Stimulated activated effector memory CD8-positive, alpha-beta T cell treated with anti-CD3 and anti-CD28 coated beads, Interleukin-12 subunit alpha, Interleukin-12 subunit beta, amount 100 ng/mL, for 72 hours (primary cell): Measurements from ENCODE around the gene IFIT2.
"Not testable (repeated sequence)": the region's sequence is repeated elsewhere in the genome, so short reads cannot be mapped to it uniquely, and the experiment has no call there.

Source experiments
- ATAC-seq: fragments of 150-1000 bp; cut with Tn5 transposase; 2 replicates; pipeline ENCODE4 v1.10.0; 2021
- DNase-seq, 2 donors: peaks; one replicate each; pipeline ENCODE4 v3.0.0; 2021 to 2022; ENCODE audit warnings: low spot score in 2 of 2
- H3K27ac Mint-ChIP-seq: one replicate; pipeline ENCODE4 v1.8.0; 2022; ENCODE audit warnings: mild to moderate bottlenecking, mixed read lengths
- H3K36me3 Mint-ChIP-seq: one replicate; pipeline ENCODE4 v1.8.0; 2022; ENCODE audit warnings: mild to moderate bottlenecking, mixed read lengths
- H3K4me1 Mint-ChIP-seq: one replicate; pipeline ENCODE4 v1.8.0; 2022; ENCODE audit warnings: mixed read lengths
- H3K4me3 Mint-ChIP-seq: one replicate; pipeline ENCODE4 v1.8.0; 2022; ENCODE audit warnings: mild to moderate bottlenecking, mixed read lengths
- H3K9me3 Mint-ChIP-seq: one replicate; pipeline ENCODE4 v1.8.0; 2022; ENCODE audit warnings: mixed read lengths

Gene IFIT2

DNA sequence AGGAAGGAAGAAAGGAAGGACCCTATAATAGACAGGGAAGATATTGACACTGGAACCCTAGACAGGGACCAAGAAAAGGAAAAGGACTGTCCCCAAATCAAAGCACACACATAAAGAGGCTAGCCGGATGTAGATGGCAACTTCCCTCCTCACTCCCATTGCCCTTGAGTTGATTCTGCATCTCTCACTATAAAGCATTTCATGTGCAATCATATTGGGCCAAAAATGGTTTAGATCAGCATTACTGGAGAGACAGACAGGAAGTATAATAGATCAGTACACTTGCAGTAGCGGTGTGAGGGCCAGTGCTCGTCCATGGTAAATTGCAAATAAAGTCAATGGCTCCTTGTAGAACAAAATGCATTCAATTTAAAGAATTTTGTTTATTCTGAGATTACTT is 34.4 kb downstream of the IFIT2 start:
- Mint-ChIP-seq H3K4me1 (peaks cover 39% of the 10 kb centered on the region), H3K9me3 (no peaks in the 10 kb centered on the region), H3K4me3 (no peak overlapping the region), H3K27ac (no peak overlapping the region), H3K36me3 (peaks cover 14% of the 10 kb centered on the region)
- ATAC-seq (no peak), DNase-seq (no peak)

DNA sequence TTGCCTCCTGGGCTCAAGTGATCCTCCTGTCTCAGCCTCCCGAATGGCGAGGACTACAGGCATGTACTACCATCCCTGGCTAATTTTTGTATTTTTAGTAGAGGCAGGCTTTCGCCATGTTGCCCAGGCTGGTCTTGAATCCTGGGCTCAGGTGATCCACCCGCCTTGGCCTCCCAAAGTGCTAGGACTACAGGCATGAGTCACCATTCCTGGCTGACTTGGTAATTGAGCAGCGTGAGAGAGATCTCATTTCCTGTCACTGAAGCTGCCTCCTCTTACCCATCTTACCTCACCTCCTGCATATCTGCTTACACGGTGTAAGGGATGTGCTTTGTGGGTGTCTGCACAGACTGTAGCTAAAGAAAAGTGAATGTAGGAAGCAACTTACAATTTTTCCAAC is 35.6 kb downstream of the IFIT2 start:
- no peak overlapping the region for H3K4me3 Mint-ChIP-seq
- DNase-seq = peak in 1 of 2 donors; percentile 59
- peak; percentile 74 for ATAC-seq
- peaks cover 32% of the 10 kb centered on the region for H3K4me1 Mint-ChIP-seq
- H3K9me3 Mint-ChIP-seq = no peaks in the 10 kb centered on the region
- no peak overlapping the region for H3K27ac Mint-ChIP-seq
- peaks cover 14% of the 10 kb centered on the region for H3K36me3 Mint-ChIP-seq

DNA sequence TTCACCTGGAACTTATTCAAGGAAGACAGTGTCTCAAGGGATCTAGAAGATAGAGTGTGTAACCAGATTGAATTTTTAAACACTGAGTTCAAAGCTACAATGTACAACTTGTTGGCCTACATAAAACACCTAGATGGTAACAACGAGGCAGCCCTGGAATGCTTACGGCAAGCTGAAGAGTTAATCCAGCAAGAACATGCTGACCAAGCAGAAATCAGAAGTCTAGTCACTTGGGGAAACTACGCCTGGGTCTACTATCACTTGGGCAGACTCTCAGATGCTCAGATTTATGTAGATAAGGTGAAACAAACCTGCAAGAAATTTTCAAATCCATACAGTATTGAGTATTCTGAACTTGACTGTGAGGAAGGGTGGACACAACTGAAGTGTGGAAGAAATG is 36.9 kb downstream of the IFIT2 start:
- H3K36me3 Mint-ChIP-seq = peaks cover 13% of the 10 kb centered on the region
- ATAC-seq = no peak
- no peak overlapping the region for H3K4me3 Mint-ChIP-seq

DNA sequence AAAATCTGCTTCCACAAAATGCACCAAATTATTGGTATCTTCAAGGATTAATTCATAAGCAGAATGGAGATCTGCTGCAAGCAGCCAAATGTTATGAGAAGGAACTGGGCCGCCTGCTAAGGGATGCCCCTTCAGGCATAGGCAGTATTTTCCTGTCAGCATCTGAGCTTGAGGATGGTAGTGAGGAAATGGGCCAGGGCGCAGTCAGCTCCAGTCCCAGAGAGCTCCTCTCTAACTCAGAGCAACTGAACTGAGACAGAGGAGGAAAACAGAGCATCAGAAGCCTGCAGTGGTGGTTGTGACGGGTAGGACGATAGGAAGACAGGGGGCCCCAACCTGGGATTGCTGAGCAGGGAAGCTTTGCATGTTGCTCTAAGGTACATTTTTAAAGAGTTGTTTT is 38.0 kb downstream of the IFIT2 start:
- peaks cover 7% of the 10 kb centered on the region for H3K36me3 Mint-ChIP-seq
- DNase-seq = no peak
- no peak for ATAC-seq
- H3K4me1 Mint-ChIP-seq = peaks cover 15% of the 10 kb centered on the region
- no peak overlapping the region for H3K4me3 Mint-ChIP-seq
- no peaks in the 10 kb centered on the region for H3K9me3 Mint-ChIP-seq
- H3K27ac Mint-ChIP-seq = no peak overlapping the region

More for the DNA sequence above, 36.9 kb downstream of the IFIT2 start:
- Mint-ChIP-seq H3K27ac (no peak overlapping the region), H3K4me1 (peaks cover 20% of the 10 kb centered on the region), H3K9me3 (no peaks in the 10 kb centered on the region)
- no peak for DNase-seq

DNA sequence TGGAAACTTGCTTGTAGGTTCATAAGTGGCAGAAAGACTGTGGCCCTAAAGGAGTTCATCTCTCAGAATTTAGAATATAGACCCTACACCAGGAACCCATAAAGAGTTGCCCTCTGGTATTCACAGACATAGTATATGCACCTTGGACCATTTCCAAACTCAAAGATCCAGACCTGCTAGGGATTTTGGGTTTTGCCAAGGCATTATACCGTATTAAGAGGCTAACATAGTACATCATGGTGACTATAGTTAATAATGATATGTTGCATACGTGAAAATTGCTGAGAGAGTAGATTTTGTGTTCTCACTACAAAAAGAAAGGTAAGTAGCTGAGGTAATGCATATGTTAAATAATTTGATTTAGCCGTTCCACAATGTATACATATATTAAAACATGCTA is 39.8 kb downstream of the IFIT2 start:
- no peak for ATAC-seq
- Mint-ChIP-seq H3K36me3 (peaks cover 7% of the 10 kb centered on the region), H3K9me3 (no peaks in the 10 kb centered on the region), H3K27ac (no peak overlapping the region), H3K4me1 (peaks cover 6% of the 10 kb centered on the region), H3K4me3 (no peak overlapping the region)
- no peak for DNase-seq

DNA sequence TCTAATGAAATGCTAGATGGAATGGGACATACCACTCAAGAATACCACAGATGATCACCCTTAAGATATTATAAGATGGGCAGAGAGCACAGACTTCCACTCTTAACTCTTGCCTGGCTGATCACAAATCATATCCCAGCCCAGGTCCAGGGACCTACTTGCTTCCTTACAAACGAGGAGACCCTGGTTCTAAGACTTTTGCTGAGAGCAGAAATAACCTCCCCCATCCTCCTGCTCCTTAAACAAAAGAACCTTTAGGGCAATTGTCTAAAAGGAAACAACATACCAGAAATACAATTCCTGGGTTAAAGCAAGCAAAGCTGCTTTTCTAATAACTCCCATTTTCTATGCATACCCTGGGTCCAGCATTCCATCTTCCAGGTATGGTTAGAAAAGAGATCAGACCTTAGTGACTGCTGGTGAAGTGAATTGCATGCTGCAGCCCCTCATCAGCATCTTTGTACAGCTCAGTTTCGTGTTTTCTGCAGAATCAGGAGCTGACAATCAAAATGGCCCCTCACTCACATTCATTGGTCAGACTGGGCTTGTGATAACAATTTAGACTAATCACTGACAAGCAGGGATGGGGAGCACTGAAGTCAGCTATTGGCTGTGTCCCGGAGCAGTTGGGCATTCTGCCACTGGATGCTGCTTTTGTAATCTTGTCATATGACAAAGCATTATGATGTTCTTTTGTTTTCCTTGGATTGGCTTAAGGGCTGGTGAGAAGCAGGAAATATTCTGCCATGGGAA is 40.5 kb downstream of the IFIT2 start:
- Mint-ChIP-seq H3K4me1 (peaks cover 4% of the 10 kb centered on the region), H3K9me3 (no peaks in the 10 kb centered on the region), H3K36me3 (peaks cover 7% of the 10 kb centered on the region), H3K4me3 (no peak overlapping the region), H3K27ac (no peak overlapping the region)
- ATAC-seq (no peak), DNase-seq (no peak)

DNA sequence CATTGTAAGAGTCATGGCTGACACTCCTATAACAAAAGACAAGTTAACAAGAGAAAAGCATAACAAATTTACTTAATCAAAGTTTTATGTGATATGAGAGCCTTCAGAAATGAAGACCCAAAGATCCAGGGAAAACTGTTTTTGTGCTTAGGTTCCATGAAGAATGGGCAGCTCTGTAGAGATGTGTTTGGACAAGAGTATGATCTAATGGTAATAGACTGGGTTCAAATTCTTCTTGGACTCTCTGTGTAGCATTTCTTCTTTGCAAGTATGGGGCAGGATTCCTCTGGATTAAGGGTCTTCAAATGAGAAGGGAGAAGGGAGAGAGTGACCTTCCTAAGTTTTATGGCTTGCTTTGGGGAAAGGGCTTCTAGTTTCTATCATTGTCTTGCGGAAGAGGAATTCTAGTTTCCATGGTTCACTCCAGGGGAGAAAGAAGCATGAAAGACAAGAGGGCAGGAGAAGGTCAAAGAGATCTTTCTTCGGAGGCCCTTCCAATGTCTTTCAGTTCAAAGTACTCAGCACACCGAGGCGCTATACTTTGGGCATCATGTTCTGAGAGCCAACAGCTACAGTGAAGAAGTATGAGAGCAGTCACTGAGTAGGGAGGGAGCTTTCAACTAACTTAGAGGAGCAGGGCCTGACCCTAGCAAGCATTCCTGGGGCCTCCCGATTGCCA is 41.4 kb downstream of the IFIT2 start:
- Mint-ChIP-seq H3K4me1 (no peaks in the 10 kb centered on the region), H3K9me3 (no peaks in the 10 kb centered on the region), H3K36me3 (peaks cover 7% of the 10 kb centered on the region), H3K4me3 (no peak overlapping the region), H3K27ac (no peak overlapping the region)
- DNase-seq = no peak
- ATAC-seq = no peak

DNA sequence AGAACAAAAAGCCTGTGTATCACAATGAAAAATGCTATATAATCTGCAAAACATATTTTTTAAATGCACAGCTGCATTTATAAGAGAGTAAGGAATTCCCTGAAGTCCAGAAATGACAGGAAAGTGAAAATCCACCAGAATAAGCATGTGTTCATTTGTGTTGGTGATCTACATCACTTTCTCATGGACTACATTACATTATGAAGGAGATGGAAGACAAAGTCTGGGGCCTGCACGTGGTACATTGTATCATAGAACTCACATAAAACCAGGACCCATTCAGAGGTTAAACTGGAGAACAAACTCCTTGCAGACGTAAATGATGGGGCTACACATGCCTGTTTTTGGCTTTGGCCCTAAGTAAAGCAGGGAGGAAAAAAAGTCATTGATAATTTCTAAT is 42.3 kb downstream of the IFIT2 start:
- H3K9me3 Mint-ChIP-seq = no peaks in the 10 kb centered on the region
- no peaks in the 10 kb centered on the region for H3K4me1 Mint-ChIP-seq
- ATAC-seq (no peak), DNase-seq (no peak)
- peaks cover 7% of the 10 kb centered on the region for H3K36me3 Mint-ChIP-seq
- no peak overlapping the region for H3K27ac Mint-ChIP-seq
- no peak overlapping the region for H3K4me3 Mint-ChIP-seq

DNA sequence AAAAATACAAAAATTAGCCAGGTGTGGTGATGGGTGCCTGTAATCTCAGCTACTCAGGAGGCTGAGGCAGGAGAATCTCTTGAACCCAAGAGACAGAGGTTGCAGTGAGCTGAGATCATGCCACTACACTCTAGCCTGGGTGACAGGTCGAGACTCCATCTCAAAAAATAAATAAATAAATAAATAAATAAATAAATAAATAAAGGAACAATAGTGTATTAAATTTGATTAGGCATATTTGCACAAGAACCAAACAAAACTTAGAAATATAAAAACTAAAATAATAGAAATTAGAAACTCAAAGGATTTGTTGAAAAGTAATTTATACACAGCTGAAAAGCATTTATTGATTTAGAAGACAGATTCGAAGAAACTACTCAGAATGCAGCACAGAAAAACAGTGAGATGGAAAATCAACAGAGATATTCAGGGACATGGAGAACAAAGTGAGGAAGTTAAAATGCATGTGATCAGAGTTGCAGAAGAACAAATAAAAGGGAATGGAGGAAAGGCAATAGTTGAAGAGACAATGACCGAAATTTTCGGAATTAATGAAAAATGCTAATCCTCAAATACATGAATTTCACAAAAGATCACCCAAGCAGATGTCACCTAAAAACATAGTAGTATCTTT is 43.6 kb downstream of the IFIT2 start:
- H3K36me3 Mint-ChIP-seq = no peaks in the 10 kb centered on the region
- no peak for DNase-seq
- ATAC-seq = no peak
- no peak overlapping the region for H3K27ac Mint-ChIP-seq
- no peaks in the 10 kb centered on the region for H3K9me3 Mint-ChIP-seq
- no peak overlapping the region for H3K4me3 Mint-ChIP-seq
- peaks cover 2% of the 10 kb centered on the region for H3K4me1 Mint-ChIP-seq

DNA sequence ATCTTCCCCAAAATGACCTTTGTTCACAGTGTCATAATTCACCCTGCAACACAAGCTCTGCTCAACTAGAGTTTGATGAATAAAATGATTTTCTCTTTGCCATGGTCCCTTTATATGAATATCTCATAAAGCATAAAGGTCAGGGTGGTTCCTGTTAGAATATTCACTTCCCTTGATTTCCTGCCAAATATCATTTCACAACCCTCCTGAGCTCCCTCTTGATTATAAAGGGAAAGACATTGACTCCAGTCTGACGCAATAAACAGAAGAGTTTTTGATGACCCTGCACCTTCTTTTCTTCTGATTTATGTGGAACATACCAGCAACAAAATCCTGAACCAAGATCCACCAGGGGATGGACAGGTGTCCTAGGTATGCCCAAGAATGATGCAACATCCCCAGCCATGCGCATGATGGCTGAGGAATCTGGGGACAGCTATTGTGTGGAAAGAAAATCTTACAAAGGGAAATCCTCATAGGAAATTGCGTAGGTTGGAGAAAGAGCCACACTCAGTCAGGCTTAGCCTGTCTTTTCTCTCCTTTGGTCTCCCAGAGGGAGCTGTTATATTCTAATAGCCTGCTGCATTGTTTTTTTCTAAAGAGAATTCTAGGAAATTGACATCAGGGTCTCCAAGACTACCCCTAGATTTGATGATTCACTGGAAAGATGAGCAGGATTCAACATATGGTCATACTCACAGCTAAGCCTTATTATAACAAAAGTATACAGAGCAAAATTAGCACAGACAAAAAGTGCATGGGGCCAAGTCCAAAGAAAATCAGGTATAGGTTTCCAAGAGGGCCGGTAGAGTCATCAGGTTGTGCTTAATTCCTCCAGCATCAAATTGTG is 44.8 kb downstream of the IFIT2 start:
- ATAC-seq = no peak
- Mint-ChIP-seq H3K9me3 (no peaks in the 10 kb centered on the region), H3K4me1 (peaks cover 14% of the 10 kb centered on the region), H3K36me3 (no peaks in the 10 kb centered on the region), H3K4me3 (no peak overlapping the region), H3K27ac (no peak overlapping the region)
- no peak for DNase-seq

DNA sequence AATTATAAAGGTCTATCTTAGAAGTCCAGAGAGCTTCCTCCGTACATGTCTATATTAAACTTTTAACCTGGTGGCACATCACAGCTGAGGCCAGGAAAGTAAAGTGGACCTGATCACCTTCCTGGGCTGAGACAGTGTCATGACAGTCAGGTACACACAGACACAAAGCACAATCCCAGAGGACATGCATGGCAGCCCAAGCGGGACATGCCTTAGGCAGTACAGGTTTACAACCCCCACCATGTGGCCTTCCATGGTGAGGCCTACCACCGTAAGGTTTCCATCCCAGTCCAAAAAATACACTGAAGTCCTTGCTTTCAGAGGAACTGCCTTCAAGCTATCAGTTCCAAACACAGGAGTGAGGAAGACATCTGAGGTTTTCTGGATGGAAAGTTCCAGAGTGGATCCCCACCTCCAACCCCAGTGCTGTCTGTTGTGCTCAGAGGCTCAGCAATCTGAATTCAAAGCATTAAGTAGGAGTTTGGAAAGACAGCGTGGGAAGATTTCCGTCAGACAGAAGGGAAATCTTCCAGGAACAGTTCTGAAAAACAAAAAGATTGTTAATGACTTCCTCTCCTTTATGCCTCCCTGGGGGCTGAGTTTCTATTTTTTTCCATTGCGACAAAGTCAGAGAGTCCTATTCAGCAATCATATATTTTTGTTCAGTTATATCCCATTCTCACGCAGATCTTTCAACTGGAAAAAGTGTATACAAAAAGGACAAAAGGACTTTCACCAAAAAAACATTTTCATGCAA is 46.0 kb downstream of the IFIT2 start:
- Mint-ChIP-seq H3K36me3 (no peaks in the 10 kb centered on the region), H3K4me1 (peaks cover 26% of the 10 kb centered on the region), H3K4me3 (no peak overlapping the region), H3K9me3 (no peaks in the 10 kb centered on the region), H3K27ac (no peak overlapping the region)
- DNase-seq = no peak
- no peak for ATAC-seq

DNA sequence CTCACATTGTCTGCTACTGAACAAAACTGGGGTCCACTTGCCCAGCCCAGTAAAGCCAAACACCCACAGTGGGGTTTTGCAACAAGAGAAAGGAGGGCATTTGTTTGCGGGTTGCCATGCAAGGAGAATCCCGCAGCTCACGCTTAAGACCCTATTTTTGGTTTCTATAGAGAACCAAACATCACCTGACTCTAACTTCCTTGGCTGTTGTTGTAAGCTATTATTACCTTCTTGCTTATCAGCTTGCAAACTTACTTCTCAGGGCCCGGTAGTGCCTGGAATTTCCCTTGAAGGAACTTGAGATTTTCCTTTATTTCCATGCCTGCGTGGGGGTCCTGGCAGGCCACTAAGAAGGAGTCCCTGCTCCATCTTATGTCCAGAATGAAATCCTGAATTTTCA is 46.6 kb downstream of the IFIT2 start:
- DNase-seq (no peak), ATAC-seq (no peak)
- H3K4me3 Mint-ChIP-seq = no peak overlapping the region
- no peaks in the 10 kb centered on the region for H3K36me3 Mint-ChIP-seq
- H3K27ac Mint-ChIP-seq = no peak overlapping the region
- H3K4me1 Mint-ChIP-seq = peaks cover 28% of the 10 kb centered on the region
- no peaks in the 10 kb centered on the region for H3K9me3 Mint-ChIP-seq

DNA sequence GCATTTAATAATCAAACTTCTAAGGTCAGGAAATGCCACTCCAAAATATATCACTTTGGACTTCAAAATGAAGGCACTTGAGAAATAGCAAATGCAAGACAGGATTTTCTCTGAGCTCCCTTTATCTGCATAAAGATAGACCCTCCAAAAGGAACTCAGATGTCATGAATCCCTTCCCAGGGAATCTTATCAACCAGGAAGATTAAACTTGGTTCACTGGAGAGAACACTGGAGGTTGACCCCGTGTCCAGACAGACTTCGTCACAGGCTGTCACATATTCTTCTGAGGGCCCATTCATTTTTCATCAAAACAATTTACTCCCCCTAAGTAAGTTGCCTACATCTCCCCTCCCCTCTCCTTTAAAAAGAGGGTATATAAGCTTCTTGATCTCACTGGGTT is 47.1 kb downstream of the IFIT2 start:
- Mint-ChIP-seq H3K36me3 (no peaks in the 10 kb centered on the region), H3K4me3 (no peak overlapping the region), H3K9me3 (peaks cover under 1% of the 10 kb centered on the region), H3K4me1 (peaks cover 28% of the 10 kb centered on the region), H3K27ac (no peak overlapping the region)
- DNase-seq (no peak), ATAC-seq (no peak)

DNA sequence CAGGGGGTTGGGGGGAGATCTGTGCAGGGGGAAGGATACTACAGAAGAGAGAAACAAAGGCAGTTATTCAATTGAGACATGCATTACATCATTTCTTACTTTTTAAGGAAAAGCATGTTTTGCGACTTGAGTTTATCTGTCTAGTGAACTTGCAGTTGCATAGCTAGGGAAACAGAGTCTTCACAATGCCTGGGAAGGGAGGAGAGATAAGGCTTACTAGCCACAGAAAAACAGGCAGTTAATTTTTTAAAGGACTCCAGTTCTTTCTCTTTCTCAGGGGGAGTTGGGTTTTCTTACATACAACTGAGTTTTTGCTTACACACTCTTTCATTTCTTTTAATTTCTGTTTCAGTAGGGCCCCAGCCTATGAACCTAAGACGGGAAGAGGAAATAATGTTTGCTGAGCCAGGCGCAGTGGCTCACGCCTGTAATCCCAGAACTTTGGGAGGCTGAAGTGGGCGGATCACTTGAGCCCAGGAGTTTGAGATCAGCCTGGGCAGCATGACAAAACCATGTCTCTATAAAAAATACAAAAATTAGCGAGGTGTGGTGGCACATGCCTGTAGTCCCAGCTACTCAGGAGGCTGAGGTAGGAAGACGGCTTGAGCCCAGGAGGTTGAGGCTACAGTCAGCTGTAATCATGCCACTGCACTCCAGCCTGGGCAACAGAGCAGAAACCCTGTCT is 48.9 kb downstream of the IFIT2 start:
- H3K9me3 Mint-ChIP-seq, ATAC-seq, H3K27ac Mint-ChIP-seq, DNase-seq, H3K36me3 Mint-ChIP-seq: not testable (repeated sequence)
- H3K4me1 Mint-ChIP-seq = peaks cover 28% of the 10 kb centered on the region
- peak overlapping the region; percentile 13 for H3K4me3 Mint-ChIP-seq
